Prostate gland (tissue), 2 donors: Measurements from ENCODE around the gene ADAMTSL5. TPM values are rescaled to one million over a fixed set of nuclear protein-coding genes. Genes with fewer than 3 reads are reported as not detected.

Experiments
- DNase-seq: peaks from one replicate; pipeline ENCODE4 v3.0.0-alpha.2; 2019; ENCODE audit warnings: low spot score
- H3K27ac ChIP-seq, 2 donors: fragments of 200-600 bp; sonication (generic); 2 replicates each; pipeline ENCODE4 v1.5.1; 2017 to 2019
- H3K27me3 ChIP-seq: fragments of 200-600 bp; sonication (generic); replicated peaks from 2 replicates; pipeline ENCODE4 v1.5.1; 2019; ENCODE audit not compliant: insufficient read depth
- H3K36me3 ChIP-seq, 2 donors: fragments of 200-600 bp; sonication (generic); 1 replicate in 1 of 2; 2 replicates in 1 of 2; pipeline versions ENCODE4 v1.5.1 to v1.8.1; 2017 to 2019
- H3K4me1 ChIP-seq: fragments of 200-600 bp; sonication (generic); replicated peaks from 2 replicates; pipeline ENCODE4 v1.5.1; 2019
- H3K4me3 ChIP-seq, 2 donors: fragments of 200-600 bp; sonication (generic); 2 replicates each; pipeline ENCODE4 v1.5.1; 2017 to 2019
- H3K9me3 ChIP-seq: fragments of 200-600 bp; sonication (generic); 2 replicates; pipeline ENCODE4 v1.5.1; 2017
- POLR2A ChIP-seq: fragments of 450-650 bp; IDR thresholded peaks from one replicate; pipeline ENCODE4 v1.6.1; 2016; ENCODE audit warnings: antibody characterized with exemption, mild to moderate bottlenecking
- POLR2AphosphoS5 ChIP-seq: sonication (generic); formaldehyde crosslinking; IDR thresholded peaks from one replicate; pipeline ENCODE4 v1.6.1; 2017; ENCODE audit warnings: antibody characterized with exemption
- WGBS: methylation state at CpG from one replicate; pipeline ENCODE4 v1.1.5; 2018; 5-methylcytosine and 5-hydroxymethylcytosine counted together
- intact Hi-C: fragments of 100-400 bp; cut with DNase I; formaldehyde crosslinking; loops from one replicate; pipeline ENCODE4 v1.14.2; 2022
- total RNA-seq, 2 donors: library from RNA; depleted of rRNA; stranded (reverse); fragments of >200 nt; gene quantifications; one replicate each; pipeline ENCODE4 v1.1.0, GENCODE V29; 2016
- TF ChIP-seq, protein P1 (sequence below), 4 experiments: fragments of 200-600 bp in 2 of 4; fragments of 450-650 bp in 2 of 4; sonication (generic) in 2 of 4; IDR thresholded peaks; 1 replicate in 3 of 4; 2 replicates in 1 of 4; pipeline ENCODE4 v1.5.1; 2016 to 2019; ENCODE audit warnings: antibody characterized with exemption in 4 of 4, mild to moderate bottlenecking in 2 of 4, moderate library complexity in 2 of 4

Gene ADAMTSL5
- total RNA-seq, 2 donors from 2014 or later, result 0.82 to 14.5 TPM

DNA sequence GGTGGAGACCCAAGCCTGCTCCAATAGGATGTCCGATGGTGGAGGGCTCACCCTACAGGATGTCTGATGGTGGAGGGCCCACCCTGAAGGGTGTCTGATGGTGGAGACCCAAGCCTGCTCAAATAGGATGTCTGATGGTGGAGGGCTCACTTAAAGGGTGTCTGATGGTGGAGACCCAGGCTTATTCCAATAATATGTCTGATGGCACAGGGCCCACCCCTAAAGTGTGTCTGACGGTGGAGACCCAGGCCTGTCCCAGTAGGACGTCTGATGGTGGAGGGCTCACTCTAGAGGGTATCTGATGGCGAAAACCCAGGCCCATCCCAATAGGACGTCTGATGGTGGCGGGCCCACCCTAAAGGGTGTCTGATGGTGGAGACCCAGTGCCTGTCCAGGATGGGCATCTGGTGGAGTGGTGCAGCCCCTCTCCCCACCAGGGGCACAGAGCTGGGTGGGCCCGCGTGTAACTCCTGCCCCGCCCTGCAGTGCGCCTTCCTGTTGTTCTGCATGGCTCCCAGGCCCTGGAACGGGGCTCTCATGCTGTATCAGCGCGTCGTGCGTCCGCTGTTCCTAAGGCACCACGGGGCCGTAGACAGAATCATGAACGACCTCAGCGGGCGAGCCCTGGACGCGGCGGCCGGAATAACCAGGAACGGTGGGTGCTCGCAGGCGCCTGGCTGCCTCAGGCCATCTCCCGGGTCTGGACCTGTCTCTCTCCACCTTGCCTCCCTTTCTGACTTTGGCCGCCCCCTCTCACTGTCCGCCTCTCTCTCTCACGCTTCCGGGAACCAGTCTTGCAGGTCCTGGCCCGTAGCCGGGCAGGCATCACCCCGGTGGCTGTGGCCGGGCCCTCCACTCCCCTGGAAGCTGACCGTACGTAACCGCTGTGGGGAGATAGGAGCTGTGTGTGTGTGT lies 16.8 kb downstream of the ADAMTSL5 start:
- H3K9me3 ChIP-seq, result no peaks in the 10 kb centered on the region
- no peaks in the 10 kb centered on the region for H3K4me1 ChIP-seq
- intact Hi-C loops, result no loop called here
- DNase-seq, result no peak
- H3K27ac ChIP-seq, result no peak overlapping the region
- no peaks in the 10 kb centered on the region for H3K36me3 ChIP-seq
- TF ChIP-seq, protein P1, sequence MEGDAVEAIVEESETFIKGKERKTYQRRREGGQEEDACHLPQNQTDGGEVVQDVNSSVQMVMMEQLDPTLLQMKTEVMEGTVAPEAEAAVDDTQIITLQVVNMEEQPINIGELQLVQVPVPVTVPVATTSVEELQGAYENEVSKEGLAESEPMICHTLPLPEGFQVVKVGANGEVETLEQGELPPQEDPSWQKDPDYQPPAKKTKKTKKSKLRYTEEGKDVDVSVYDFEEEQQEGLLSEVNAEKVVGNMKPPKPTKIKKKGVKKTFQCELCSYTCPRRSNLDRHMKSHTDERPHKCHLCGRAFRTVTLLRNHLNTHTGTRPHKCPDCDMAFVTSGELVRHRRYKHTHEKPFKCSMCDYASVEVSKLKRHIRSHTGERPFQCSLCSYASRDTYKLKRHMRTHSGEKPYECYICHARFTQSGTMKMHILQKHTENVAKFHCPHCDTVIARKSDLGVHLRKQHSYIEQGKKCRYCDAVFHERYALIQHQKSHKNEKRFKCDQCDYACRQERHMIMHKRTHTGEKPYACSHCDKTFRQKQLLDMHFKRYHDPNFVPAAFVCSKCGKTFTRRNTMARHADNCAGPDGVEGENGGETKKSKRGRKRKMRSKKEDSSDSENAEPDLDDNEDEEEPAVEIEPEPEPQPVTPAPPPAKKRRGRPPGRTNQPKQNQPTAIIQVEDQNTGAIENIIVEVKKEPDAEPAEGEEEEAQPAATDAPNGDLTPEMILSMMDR (IDR thresholded peaks at IDR 0.05), result no peak
- TF ChIP-seq POLR2AphosphoS5 (no peak), POLR2A (no peak)
- H3K27me3 ChIP-seq, result no peaks in the 10 kb centered on the region
- 65% methylated on average over 38 of the region's 40 CpGs for WGBS
- no peak overlapping the region for H3K4me3 ChIP-seq

GRCh38 chr19:1495051-1495798 lies 17.6 kb downstream of the ADAMTSL5 start:
- intact Hi-C loops, result no loop called here
- Histone ChIP-seq H3K27me3 (no peaks in the 10 kb centered on the region), H3K4me1 (no peaks in the 10 kb centered on the region), H3K27ac (no peak overlapping the region), H3K4me3 (no peak overlapping the region), H3K36me3 (no peaks in the 10 kb centered on the region), H3K9me3 (no peaks in the 10 kb centered on the region)
- DNase-seq, result no peak
- TF ChIP-seq, protein P1 (IDR thresholded peaks at IDR 0.05), result no peak
- no peak for TF ChIP-seq POLR2A
- no peak for TF ChIP-seq POLR2AphosphoS5
- 88% methylated on average over 36 of the region's 37 CpGs for WGBS

DNA sequence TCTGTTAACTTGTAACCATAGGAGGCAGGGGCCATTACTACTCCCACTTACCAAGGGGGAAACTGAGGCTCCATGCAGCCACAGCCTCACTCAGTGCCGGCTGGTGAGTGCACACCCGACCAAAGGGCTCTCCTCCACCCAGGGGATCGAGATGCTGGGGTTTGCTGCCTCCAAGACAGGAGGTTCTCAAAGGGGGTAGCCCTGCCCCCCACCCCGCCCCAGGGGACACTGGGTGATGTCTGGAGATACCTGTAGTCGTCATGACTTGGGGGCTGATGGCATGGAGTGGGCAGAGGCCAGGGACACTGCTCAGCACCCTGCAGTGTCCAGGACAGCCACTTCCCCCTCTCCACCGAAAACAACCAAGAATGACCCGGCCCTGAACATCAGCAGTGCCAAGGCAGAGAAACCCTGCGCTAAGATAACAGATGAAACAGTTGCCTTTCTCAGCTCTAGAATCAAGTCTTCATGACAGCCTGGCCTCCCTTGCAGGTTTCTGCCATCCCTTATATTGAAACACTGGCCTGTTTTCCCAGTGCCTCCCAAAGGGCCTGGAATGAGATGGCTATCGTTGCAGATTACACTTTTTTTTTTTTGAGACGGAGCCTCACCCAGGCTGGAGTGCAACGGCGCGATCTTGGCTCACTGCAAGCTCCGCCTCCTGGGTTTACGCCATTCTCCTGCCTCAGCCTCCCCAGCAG lies 18.6 kb downstream of the ADAMTSL5 start:
- H3K36me3 ChIP-seq, result no peaks in the 10 kb centered on the region
- no peak overlapping the region for H3K4me3 ChIP-seq
- H3K27ac ChIP-seq, result no peak overlapping the region
- no peak for DNase-seq
- H3K4me1 ChIP-seq, result no peaks in the 10 kb centered on the region
- H3K9me3 ChIP-seq, result no peaks in the 10 kb centered on the region
- WGBS, result 71% methylated on average over 15 of the region's 15 CpGs
- intact Hi-C loops, result no loop called here
- TF ChIP-seq POLR2AphosphoS5, result no peak
- no peak for TF ChIP-seq POLR2A
- TF ChIP-seq, protein P1 (IDR thresholded peaks at IDR 0.05), result no peak
- H3K27me3 ChIP-seq, result no peaks in the 10 kb centered on the region

- WGBS, result 82% methylated on average over 10 of the region's 10 CpGs
Measured at GRCh38 chr19:1492474-1493006, 20.3 kb downstream of the ADAMTSL5 start.

More at GRCh38 chr19:1492474-1493006, 20.3 kb downstream of the ADAMTSL5 start:
- Histone ChIP-seq H3K4me3 (no peak overlapping the region), H3K27me3 (no peaks in the 10 kb centered on the region), H3K4me1 (no peaks in the 10 kb centered on the region), H3K27ac (no peak overlapping the region), H3K9me3 (no peaks in the 10 kb centered on the region), H3K36me3 (no peaks in the 10 kb centered on the region)
- intact Hi-C loops, result no loop called here
- no peak for DNase-seq
- TF ChIP-seq POLR2AphosphoS5 (no peak), POLR2A (no peak)
- TF ChIP-seq, protein P1 (IDR thresholded peaks at IDR 0.05), result no peak
